Measurements from ENCODE around the gene PCBP3.

Gene PCBP3

DNA sequence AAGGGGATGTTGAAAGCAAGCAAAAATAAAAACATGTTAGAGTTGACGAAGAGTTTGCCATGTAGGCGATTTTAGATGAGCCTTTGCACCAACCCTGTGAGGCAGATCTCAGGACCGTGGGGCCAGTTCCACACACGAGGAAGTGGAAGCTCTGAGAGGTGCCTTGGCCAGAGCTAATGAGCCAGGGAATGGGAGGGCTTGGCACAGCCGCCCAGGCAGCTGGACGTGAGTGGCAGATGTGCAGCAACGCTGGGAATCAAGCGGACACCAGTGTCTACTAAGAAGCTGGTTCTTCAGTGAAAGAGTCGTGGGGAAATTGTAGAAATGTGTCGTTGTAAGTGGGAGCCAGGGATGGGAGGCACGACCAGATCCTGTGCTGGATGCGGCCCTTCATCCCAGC lies 279.1 kb downstream of the PCBP3 start:
- no peak overlapping the region for H3K9ac ChIP-seq (ENCODE audit: insufficient read length, low read depth)
- no peak for DNase-seq (ENCODE audit: low read depth, low spot score)
- peaks cover 2% of the 10 kb centered on the region for H3K27me3 ChIP-seq (ENCODE audit: insufficient read depth, insufficient read length)
- no peak overlapping the region for H3K4me3 ChIP-seq (ENCODE audit: insufficient read length, low read depth)
- TF ChIP-seq SUZ12 (IDR thresholded peaks at IDR 0.05; ENCODE audit: extremely low read depth, insufficient read depth, insufficient read length) = no peak
- no peak for TF ChIP-seq ZNF274 (IDR thresholded peaks at IDR 0.05; ENCODE audit: low read depth, low read length)
- no peak for TF ChIP-seq YY1 (IDR thresholded peaks at IDR 0.05; ENCODE audit: insufficient read depth, insufficient read length)
- peaks cover 5% of the 10 kb centered on the region; the same call in 1 of the 2 replicates for H3K9me3 ChIP-seq (ENCODE audit: insufficient read depth, low read length)
- no peaks in the 10 kb centered on the region for H3K4me1 ChIP-seq (ENCODE audit: insufficient read depth, insufficient read length)
- no peaks in the 10 kb centered on the region for H3K36me3 ChIP-seq (ENCODE audit: insufficient read depth, insufficient read length, low read length)

DNA sequence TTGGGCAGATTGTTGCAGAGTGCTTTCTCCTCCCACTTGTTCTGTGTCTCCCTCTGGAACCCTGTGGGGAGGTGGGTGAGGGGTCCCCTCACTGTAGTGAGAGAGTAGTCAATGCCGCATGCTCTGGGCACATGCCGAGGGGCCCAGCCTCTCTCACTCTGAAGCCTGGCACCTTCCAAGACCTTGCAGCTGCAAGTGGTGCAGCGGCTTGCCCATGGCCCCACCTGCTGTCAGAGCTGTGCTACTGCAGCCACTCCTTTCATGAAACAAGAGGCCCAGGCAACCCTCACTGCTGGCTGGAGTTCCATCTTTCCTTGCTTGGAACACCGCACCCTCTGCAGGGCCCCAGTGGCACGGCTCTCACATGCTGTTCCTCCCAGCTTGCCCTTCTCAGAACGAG lies 279.6 kb downstream of the PCBP3 start:
- TF ChIP-seq ZNF274 (IDR thresholded peaks at IDR 0.05; ENCODE audit: low read depth, low read length) = no peak
- H3K4me3 ChIP-seq (ENCODE audit: insufficient read length, low read depth) = no peak overlapping the region
- DNase-seq (ENCODE audit: low read depth, low spot score) = peak; percentile 85

GRCh38 chr21:45926281-45926680 lies 282.8 kb downstream of the PCBP3 start:
- Histone ChIP-seq H3K4me1 (ENCODE audit: insufficient read depth, insufficient read length) (no peaks in the 10 kb centered on the region), H3K9me3 (ENCODE audit: insufficient read depth, low read length) (peaks cover 5% of the 10 kb centered on the region; the same call in 1 of the 2 replicates), H3K36me3 (ENCODE audit: insufficient read depth, insufficient read length, low read length) (no peaks in the 10 kb centered on the region), H3K4me3 (ENCODE audit: insufficient read length, low read depth) (no peak overlapping the region), H3K27me3 (ENCODE audit: insufficient read depth, insufficient read length) (peaks cover 10% of the 10 kb centered on the region), H3K9ac (ENCODE audit: insufficient read length, low read depth) (no peak overlapping the region)
- TF ChIP-seq ZNF274 (IDR thresholded peaks at IDR 0.05; ENCODE audit: low read depth, low read length) (no peak), YY1 (IDR thresholded peaks at IDR 0.05; ENCODE audit: insufficient read depth, insufficient read length) (no peak), SUZ12 (IDR thresholded peaks at IDR 0.05; ENCODE audit: extremely low read depth, insufficient read depth, insufficient read length) (no peak)
- no peak for DNase-seq (ENCODE audit: low read depth, low spot score)

More for the DNA sequence above, 279.6 kb downstream of the PCBP3 start:
- Histone ChIP-seq H3K4me1 (ENCODE audit: insufficient read depth, insufficient read length) (no peaks in the 10 kb centered on the region), H3K27me3 (ENCODE audit: insufficient read depth, insufficient read length) (peaks cover 2% of the 10 kb centered on the region), H3K9me3 (ENCODE audit: insufficient read depth, low read length) (peaks cover 5% of the 10 kb centered on the region; the same call in 1 of the 2 replicates), H3K9ac (ENCODE audit: insufficient read length, low read depth) (no peak overlapping the region), H3K36me3 (ENCODE audit: insufficient read depth, insufficient read length, low read length) (no peaks in the 10 kb centered on the region)

DNA sequence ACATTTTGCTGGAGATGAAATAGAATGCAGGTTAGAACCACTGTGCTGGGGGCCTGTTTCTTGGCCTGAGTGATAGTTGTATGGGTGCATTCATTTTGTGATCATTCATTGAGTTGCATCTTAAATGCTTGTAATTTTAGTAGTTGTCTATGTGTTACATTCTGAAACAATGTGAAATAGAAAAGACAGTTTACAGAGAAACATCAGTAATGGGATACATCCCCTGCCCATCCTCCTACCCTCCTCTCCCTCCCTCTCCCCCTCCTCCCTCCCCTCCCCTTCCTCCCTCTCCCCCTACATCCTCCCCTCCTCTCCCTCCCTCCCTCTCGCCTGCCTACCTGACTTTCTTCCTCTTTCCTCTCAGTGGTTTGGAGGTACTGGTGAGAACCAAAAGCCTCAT lies 283.5 kb downstream of the PCBP3 start:
- Histone ChIP-seq H3K36me3 (ENCODE audit: insufficient read depth, insufficient read length, low read length) (no peaks in the 10 kb centered on the region), H3K4me1 (ENCODE audit: insufficient read depth, insufficient read length) (no peaks in the 10 kb centered on the region), H3K4me3 (ENCODE audit: insufficient read length, low read depth) (no peak overlapping the region), H3K27me3 (ENCODE audit: insufficient read depth, insufficient read length) (peaks cover 10% of the 10 kb centered on the region), H3K9me3 (ENCODE audit: insufficient read depth, low read length) (peaks cover 5% of the 10 kb centered on the region; the same call in 1 of the 2 replicates), H3K9ac (ENCODE audit: insufficient read length, low read depth) (no peak overlapping the region)
- TF ChIP-seq ZNF274 (IDR thresholded peaks at IDR 0.05; ENCODE audit: low read depth, low read length) (no peak), SUZ12 (IDR thresholded peaks at IDR 0.05; ENCODE audit: extremely low read depth, insufficient read depth, insufficient read length) (no peak), YY1 (IDR thresholded peaks at IDR 0.05; ENCODE audit: insufficient read depth, insufficient read length) (no peak)
- DNase-seq (ENCODE audit: low read depth, low spot score) = no peak

- Histone ChIP-seq H3K9me3 (ENCODE audit: insufficient read depth, low read length) (peaks cover 8% of the 10 kb centered on the region; the same call in 1 of the 2 replicates), H3K36me3 (ENCODE audit: insufficient read depth, insufficient read length, low read length) (no peaks in the 10 kb centered on the region), H3K27me3 (ENCODE audit: insufficient read depth, insufficient read length) (peaks cover 10% of the 10 kb centered on the region), H3K4me1 (ENCODE audit: insufficient read depth, insufficient read length) (no peaks in the 10 kb centered on the region), H3K4me3 (ENCODE audit: insufficient read length, low read depth) (no peak overlapping the region), H3K9ac (ENCODE audit: insufficient read length, low read depth) (no peak overlapping the region)
- no peak for TF ChIP-seq YY1 (IDR thresholded peaks at IDR 0.05; ENCODE audit: insufficient read depth, insufficient read length)
- no peak for TF ChIP-seq SUZ12 (IDR thresholded peaks at IDR 0.05; ENCODE audit: extremely low read depth, insufficient read depth, insufficient read length)
- no peak for TF ChIP-seq ZNF274 (IDR thresholded peaks at IDR 0.05; ENCODE audit: low read depth, low read length)
- DNase-seq (ENCODE audit: low read depth, low spot score) = no peak
Measured at GRCh38 chr21:45927851-45928850, 284.6 kb downstream of the PCBP3 start.

DNA sequence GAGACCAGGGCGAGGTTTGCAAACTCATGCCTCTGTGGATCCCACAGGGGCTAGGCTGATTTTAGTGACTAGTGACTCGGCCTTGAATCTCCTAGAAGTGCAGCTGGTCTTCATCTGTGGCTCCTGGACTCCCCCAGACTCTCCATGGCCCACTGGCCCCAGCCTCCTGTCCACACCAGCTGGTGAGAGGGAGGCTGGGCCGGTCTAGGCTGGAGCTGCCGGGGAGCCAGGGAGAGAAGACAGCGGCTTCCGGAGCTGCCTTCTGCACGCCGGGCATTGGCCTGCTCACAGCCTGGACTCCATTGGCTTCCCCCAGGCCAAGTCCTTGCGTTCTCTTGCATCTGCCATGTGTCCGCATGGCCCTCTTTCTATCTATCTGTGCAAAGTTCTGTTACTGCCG lies 285.9 kb downstream of the PCBP3 start:
- Histone ChIP-seq H3K4me1 (ENCODE audit: insufficient read depth, insufficient read length) (no peaks in the 10 kb centered on the region), H3K9ac (ENCODE audit: insufficient read length, low read depth) (no peak overlapping the region), H3K36me3 (ENCODE audit: insufficient read depth, insufficient read length, low read length) (no peaks in the 10 kb centered on the region), H3K4me3 (ENCODE audit: insufficient read length, low read depth) (no peak overlapping the region), H3K9me3 (ENCODE audit: insufficient read depth, low read length) (peaks cover 17% of the 10 kb centered on the region), H3K27me3 (ENCODE audit: insufficient read depth, insufficient read length) (peaks cover 10% of the 10 kb centered on the region)
- TF ChIP-seq YY1 (IDR thresholded peaks at IDR 0.05; ENCODE audit: insufficient read depth, insufficient read length) (no peak), SUZ12 (IDR thresholded peaks at IDR 0.05; ENCODE audit: extremely low read depth, insufficient read depth, insufficient read length) (no peak), ZNF274 (IDR thresholded peaks at IDR 0.05; ENCODE audit: low read depth, low read length) (no peak)
- no peak for DNase-seq (ENCODE audit: low read depth, low spot score)

GRCh38 chr21:45930231-45930760 lies 286.8 kb downstream of the PCBP3 start:
- Histone ChIP-seq H3K4me3 (ENCODE audit: insufficient read length, low read depth) (no peak overlapping the region), H3K9me3 (ENCODE audit: insufficient read depth, low read length) (peaks cover 25% of the 10 kb centered on the region), H3K27me3 (ENCODE audit: insufficient read depth, insufficient read length) (peaks cover 10% of the 10 kb centered on the region), H3K9ac (ENCODE audit: insufficient read length, low read depth) (no peak overlapping the region), H3K36me3 (ENCODE audit: insufficient read depth, insufficient read length, low read length) (no peaks in the 10 kb centered on the region), H3K4me1 (ENCODE audit: insufficient read depth, insufficient read length) (no peaks in the 10 kb centered on the region)
- no peak for TF ChIP-seq ZNF274 (IDR thresholded peaks at IDR 0.05; ENCODE audit: low read depth, low read length)
- DNase-seq (ENCODE audit: low read depth, low spot score) = no peak
